Activated naive CD8-positive, alpha-beta T cell treated with anti-CD3 and anti-CD28 coated beads, Interleukin-2, amount 10 ng/mL, durations not matched to agents 7 days and 5 days (primary cell): Measurements from ENCODE around the gene C11orf58. TPM values are rescaled to one million over a fixed set of nuclear protein-coding genes. Genes with fewer than 3 reads are reported as not detected.

Experiments used
- ATAC-seq: fragments of 150-1000 bp; cut with Tn5 transposase; one replicate; pipeline ENCODE4 v1.10.0; 2021; ENCODE audit warnings: low read depth, moderate library complexity
- POLR2A ChIA-PET: fragments of 350-600 bp; sonication (Branson Sonifier 250); formaldehyde crosslinking; loops from one replicate; lab custom pipeline; 2021; ENCODE audit warnings: antibody characterized with exemption; lab: Charles Lee
- DNase-seq: peaks from one replicate; pipeline ENCODE4 v3.0.0; 2021
- H3K27ac Mint-ChIP-seq: one replicate; pipeline ENCODE4 v1.8.0; 2022; ENCODE audit warnings: mild to moderate bottlenecking, mixed read lengths
- H3K27me3 Mint-ChIP-seq: one replicate; pipeline ENCODE4 v1.8.0; 2022; ENCODE audit warnings: mild to moderate bottlenecking, moderate library complexity, mixed read lengths
- H3K36me3 Mint-ChIP-seq: one replicate; pipeline ENCODE4 v1.8.0; 2021; ENCODE audit warnings: mild to moderate bottlenecking, mixed read lengths
- H3K4me1 Mint-ChIP-seq: one replicate; pipeline ENCODE4 v1.8.0; 2021; ENCODE audit warnings: mixed read lengths
- H3K4me3 Mint-ChIP-seq: one replicate; pipeline ENCODE4 v1.8.0; 2022; ENCODE audit warnings: mild to moderate bottlenecking, moderate library complexity, mixed read lengths
- H3K9me3 Mint-ChIP-seq: one replicate; pipeline ENCODE4 v1.8.0; 2021; ENCODE audit warnings: mixed read lengths
- total RNA-seq, 2 experiments: library from RNA; stranded (reverse); gene quantifications; one replicate each; pipeline ENCODE4 v1.2.3, GENCODE V29; 2021

Gene C11orf58
- total RNA-seq, 2 experiments from 2014 or later, result 120 to 121 TPM

- no peak for DNase-seq
- Mint-ChIP-seq H3K9me3 (no peaks in the 10 kb centered on the region), H3K27ac (no peak overlapping the region), H3K27me3 (no peaks in the 10 kb centered on the region), H3K4me3 (no peak overlapping the region), H3K4me1 (no peaks in the 10 kb centered on the region), H3K36me3 (no peaks in the 10 kb centered on the region)
- POLR2A ChIA-PET, result no interaction called here
- ATAC-seq, result no peak
Measured at GRCh38 chr11:16783321-16783801, 44.9 kb downstream of the C11orf58 start.

GRCh38 chr11:16784097-16784496 lies 45.6 kb downstream of the C11orf58 start:
- H3K4me1 Mint-ChIP-seq, result no peaks in the 10 kb centered on the region
- POLR2A ChIA-PET, result no interaction called here

GRCh38 chr11:16784666-16785065 lies 46.2 kb downstream of the C11orf58 start:
- Mint-ChIP-seq H3K36me3 (no peaks in the 10 kb centered on the region), H3K9me3 (no peaks in the 10 kb centered on the region), H3K4me1 (no peaks in the 10 kb centered on the region), H3K27ac (no peak overlapping the region), H3K27me3 (no peaks in the 10 kb centered on the region), H3K4me3 (no peak overlapping the region)
- DNase-seq, result no peak
- no peak for ATAC-seq
- POLR2A ChIA-PET, result no interaction called here

More at GRCh38 chr11:16784097-16784496, 45.6 kb downstream of the C11orf58 start:
- Mint-ChIP-seq H3K27ac (no peak overlapping the region), H3K4me3 (no peak overlapping the region), H3K27me3 (no peaks in the 10 kb centered on the region), H3K36me3 (no peaks in the 10 kb centered on the region), H3K9me3 (no peaks in the 10 kb centered on the region)
- no peak for DNase-seq
- ATAC-seq, result no peak

GRCh38 chr11:16785520-16786128 lies 47.2 kb downstream of the C11orf58 start:
- H3K36me3 Mint-ChIP-seq, result no peaks in the 10 kb centered on the region
- POLR2A ChIA-PET, result no interaction called here
- ATAC-seq (peak; percentile 70), DNase-seq (peak; percentile 44)
- no peaks in the 10 kb centered on the region for H3K27me3 Mint-ChIP-seq
- H3K27ac Mint-ChIP-seq, result no peak overlapping the region
- H3K4me1 Mint-ChIP-seq, result no peaks in the 10 kb centered on the region
- no peak overlapping the region for H3K4me3 Mint-ChIP-seq
- H3K9me3 Mint-ChIP-seq, result no peaks in the 10 kb centered on the region

- no peaks in the 10 kb centered on the region for H3K9me3 Mint-ChIP-seq
- ATAC-seq (no peak), DNase-seq (no peak)
- H3K27ac Mint-ChIP-seq, result no peak overlapping the region
- H3K4me1 Mint-ChIP-seq, result no peaks in the 10 kb centered on the region
- POLR2A ChIA-PET, result no interaction called here
- no peaks in the 10 kb centered on the region for H3K27me3 Mint-ChIP-seq
- no peak overlapping the region for H3K4me3 Mint-ChIP-seq
- H3K36me3 Mint-ChIP-seq, result no peaks in the 10 kb centered on the region
Measured at GRCh38 chr11:16786131-16786530, 47.7 kb downstream of the C11orf58 start.

- ATAC-seq, result no peak
- no peak overlapping the region for H3K27ac Mint-ChIP-seq
- peaks cover 6% of the 10 kb centered on the region for H3K4me1 Mint-ChIP-seq
- H3K9me3 Mint-ChIP-seq, result no peaks in the 10 kb centered on the region
- POLR2A ChIA-PET, result no interaction called here
- no peak overlapping the region for H3K4me3 Mint-ChIP-seq
- no peak for DNase-seq
- H3K27me3 Mint-ChIP-seq, result peaks cover 2% of the 10 kb centered on the region
- no peaks in the 10 kb centered on the region for H3K36me3 Mint-ChIP-seq
Measured at GRCh38 chr11:16787035-16787742, 48.7 kb downstream of the C11orf58 start.

- Mint-ChIP-seq H3K4me1 (peaks cover 6% of the 10 kb centered on the region), H3K36me3 (no peaks in the 10 kb centered on the region), H3K4me3 (no peak overlapping the region), H3K27me3 (peaks cover 2% of the 10 kb centered on the region), H3K9me3 (no peaks in the 10 kb centered on the region), H3K27ac (no peak overlapping the region)
- ATAC-seq (peak; percentile 68), DNase-seq (peak; percentile 73)
- POLR2A ChIA-PET, result no interaction called here
Measured at GRCh38 chr11:16788141-16789062, 50.0 kb downstream of the C11orf58 start.

- Mint-ChIP-seq H3K4me3 (no peak overlapping the region), H3K9me3 (no peaks in the 10 kb centered on the region), H3K4me1 (peaks cover 6% of the 10 kb centered on the region), H3K36me3 (no peaks in the 10 kb centered on the region), H3K27ac (no peak overlapping the region), H3K27me3 (peaks cover 2% of the 10 kb centered on the region)
- POLR2A ChIA-PET, result no interaction called here
- ATAC-seq (no peak), DNase-seq (no peak)
Measured at GRCh38 chr11:16789063-16789420, 50.6 kb downstream of the C11orf58 start.

- no peak overlapping the region for H3K27ac Mint-ChIP-seq
- ATAC-seq, result no peak
- no peaks in the 10 kb centered on the region for H3K9me3 Mint-ChIP-seq
- DNase-seq, result no peak
- no peaks in the 10 kb centered on the region for H3K36me3 Mint-ChIP-seq
- POLR2A ChIA-PET, result no interaction called here
- peaks cover 7% of the 10 kb centered on the region for H3K4me1 Mint-ChIP-seq
- H3K27me3 Mint-ChIP-seq, result peaks cover 2% of the 10 kb centered on the region
- no peak overlapping the region for H3K4me3 Mint-ChIP-seq
Measured at GRCh38 chr11:16789560-16790485, 51.4 kb downstream of the C11orf58 start.

- Mint-ChIP-seq H3K9me3 (no peaks in the 10 kb centered on the region), H3K36me3 (no peaks in the 10 kb centered on the region), H3K27ac (no peak overlapping the region), H3K4me1 (peaks cover 12% of the 10 kb centered on the region), H3K27me3 (peaks cover 2% of the 10 kb centered on the region), H3K4me3 (no peak overlapping the region)
- no peak for ATAC-seq
- DNase-seq, result no peak
- POLR2A ChIA-PET, result no interaction called here
Measured at GRCh38 chr11:16790486-16791190, 52.2 kb downstream of the C11orf58 start.

GRCh38 chr11:16791191-16791961 lies 52.9 kb downstream of the C11orf58 start:
- POLR2A ChIA-PET, result no interaction called here
- H3K4me3 Mint-ChIP-seq, result no peak overlapping the region

GRCh38 chr11:16792426-16792825 lies 54.0 kb downstream of the C11orf58 start:
- DNase-seq (no peak), ATAC-seq (no peak)
- H3K36me3 Mint-ChIP-seq, result no peaks in the 10 kb centered on the region
- no peak overlapping the region for H3K27ac Mint-ChIP-seq
- POLR2A ChIA-PET, result no interaction called here
- H3K4me1 Mint-ChIP-seq, result peaks cover 12% of the 10 kb centered on the region
- H3K9me3 Mint-ChIP-seq, result no peaks in the 10 kb centered on the region
- H3K4me3 Mint-ChIP-seq, result no peak overlapping the region
- peaks cover 2% of the 10 kb centered on the region for H3K27me3 Mint-ChIP-seq

More at GRCh38 chr11:16791191-16791961, 52.9 kb downstream of the C11orf58 start:
- ATAC-seq (no peak), DNase-seq (no peak)
- no peaks in the 10 kb centered on the region for H3K9me3 Mint-ChIP-seq
- no peak overlapping the region for H3K27ac Mint-ChIP-seq
- H3K36me3 Mint-ChIP-seq, result no peaks in the 10 kb centered on the region
- H3K4me1 Mint-ChIP-seq, result peaks cover 12% of the 10 kb centered on the region
- H3K27me3 Mint-ChIP-seq, result peaks cover 2% of the 10 kb centered on the region
